NB4 (cell line): ENCODE measurements around the gene CXCL12.

Source experiments
- CTCF ChIP-seq: IDR thresholded peaks from one replicate; pipeline ENCODE4 v1.5.1; 2012; ENCODE audit warnings: low read depth, low read length
- POLR2A ChIP-seq: IDR thresholded peaks from 2 replicates; pipeline ENCODE4 v1.6.1; 2011; ENCODE audit warnings: mild to moderate bottlenecking; ENCODE audit not compliant: insufficient read length; ENCODE audit errors: extremely low read depth

GRCh38 chr10:44377651-44378310 is 7.1 kb downstream of the CXCL12 start:
- TF ChIP-seq CTCF (no peak), POLR2A (no peak)
